IPS DF 6.9 (cell line): Measurements from ENCODE around the gene CD300LG.

Experiments
- DNase-seq: peaks from one replicate; pipeline ENCODE4 v3.0.0-alpha.2; 2013; ENCODE audit warnings: low read depth, low spot score
- H3K27ac ChIP-seq: one replicate; pipeline ENCODE4 v1.5.1; 2013; ENCODE audit warnings: low read length, control low read depth
- H3K27me3 ChIP-seq: 2 replicates; pipeline ENCODE4 v1.6.1; 2013; ENCODE audit warnings: mild to moderate bottlenecking, low read length; ENCODE audit not compliant: control insufficient read depth, insufficient read depth
- H3K36me3 ChIP-seq: 2 replicates; pipeline ENCODE4 v1.6.1; 2013; ENCODE audit warnings: low read length; ENCODE audit not compliant: control insufficient read depth, insufficient read depth
- H3K4me1 ChIP-seq: 2 replicates; pipeline ENCODE4 v1.6.1; 2013; ENCODE audit warnings: low read length; ENCODE audit not compliant: control insufficient read depth, insufficient read depth
- H3K4me3 ChIP-seq: 2 replicates; pipeline ENCODE4 v1.5.1; 2013; ENCODE audit warnings: mild to moderate bottlenecking, low read length
- H3K9me3 ChIP-seq: 2 replicates; pipeline ENCODE4 v1.6.1; 2013; ENCODE audit warnings: low read length, inconsistent platforms; ENCODE audit not compliant: control insufficient read depth, insufficient read depth
- WGBS: extraction: QIAGEN DNeasy Blood & Tissue Kit; methylation state at CpG from one replicate; pipeline ENCODE4 v1.1.7; 2013; ENCODE audit warnings: mixed read lengths, missing lambda C conversion rate; ENCODE audit not compliant: insufficient read length, insufficient coverage; 5-methylcytosine and 5-hydroxymethylcytosine counted together

The CD300LG gene

DNA sequence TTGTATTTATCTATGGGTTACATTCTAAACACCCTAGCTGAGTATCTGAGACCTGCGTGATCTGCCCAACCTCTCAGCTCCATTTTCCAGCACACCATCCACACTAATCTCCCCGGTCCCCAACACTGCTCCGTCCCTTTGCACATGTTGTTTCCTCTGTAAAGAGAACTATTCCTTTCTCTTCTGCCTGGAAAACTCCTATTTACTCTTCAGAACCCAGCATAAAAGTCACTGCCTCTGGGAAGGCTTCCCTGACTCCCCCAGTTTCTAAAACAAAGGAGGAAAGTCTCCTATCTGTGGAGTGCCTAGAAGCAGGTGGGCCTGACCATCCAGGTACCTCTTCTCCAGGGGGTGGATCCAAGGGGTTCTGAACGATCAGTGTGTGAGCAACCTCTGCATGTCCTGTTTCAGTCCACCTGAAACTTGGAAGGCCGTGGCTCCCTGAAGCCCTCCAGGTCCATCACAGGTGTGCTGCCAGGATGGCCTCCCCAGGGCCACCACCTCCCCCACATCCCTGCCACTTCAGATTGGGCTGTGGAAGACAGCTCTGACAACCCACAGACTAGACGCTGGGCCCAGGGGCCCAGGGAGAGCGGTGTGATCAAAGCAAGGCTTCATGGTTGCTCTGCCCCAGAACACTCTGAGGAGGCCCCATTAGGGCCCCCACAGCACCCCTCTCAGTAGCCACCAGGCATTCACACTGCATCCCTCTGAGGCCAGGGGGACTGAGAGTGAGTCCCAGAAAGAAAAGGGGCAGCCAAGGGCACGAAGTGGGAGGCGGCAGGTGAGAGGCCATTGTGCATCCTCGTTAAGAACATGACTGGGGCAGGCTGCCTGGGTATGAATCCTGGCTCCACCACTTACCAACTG lies 34.3 kb upstream of the CD300LG start:
- Histone ChIP-seq H3K4me3 (no peak overlapping the region), H3K9me3 (no peaks in the 10 kb centered on the region), H3K36me3 (no peaks in the 10 kb centered on the region; the same call in 1 of the 2 replicates), H3K27ac (no peak overlapping the region), H3K27me3 (no peaks in the 10 kb centered on the region), H3K4me1 (no peaks in the 10 kb centered on the region; the same call in 1 of the 2 replicates)
- no CpG with 5 or more reads among the region's 10 CpGs for WGBS
- no peak for DNase-seq

DNA sequence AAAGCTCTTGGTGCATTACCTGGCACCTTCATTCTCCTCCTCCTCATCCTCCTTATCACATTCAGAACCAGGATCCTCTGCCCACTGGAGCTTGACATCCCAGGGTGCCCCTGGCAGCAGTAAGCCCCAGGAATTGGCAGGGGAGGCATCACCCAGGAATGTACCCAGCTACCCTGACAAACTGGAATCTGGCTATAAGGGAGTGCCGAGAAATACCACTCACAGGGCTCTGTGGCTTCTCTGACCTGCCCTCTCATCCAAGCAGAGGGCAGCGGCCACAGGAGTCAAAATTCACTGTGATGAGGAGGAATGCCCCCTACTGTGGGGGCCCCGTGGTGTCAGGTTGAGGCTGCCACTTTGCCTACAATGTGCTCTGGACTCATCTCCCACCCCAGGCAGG lies 33.6 kb upstream of the CD300LG start:
- no CpG with 5 or more reads among the region's 3 CpGs for WGBS
- Histone ChIP-seq H3K27me3 (no peaks in the 10 kb centered on the region), H3K27ac (no peak overlapping the region), H3K36me3 (no peaks in the 10 kb centered on the region; the same call in 1 of the 2 replicates), H3K4me3 (no peak overlapping the region), H3K4me1 (no peaks in the 10 kb centered on the region; the same call in 1 of the 2 replicates), H3K9me3 (no peaks in the 10 kb centered on the region)
- no peak for DNase-seq

DNA sequence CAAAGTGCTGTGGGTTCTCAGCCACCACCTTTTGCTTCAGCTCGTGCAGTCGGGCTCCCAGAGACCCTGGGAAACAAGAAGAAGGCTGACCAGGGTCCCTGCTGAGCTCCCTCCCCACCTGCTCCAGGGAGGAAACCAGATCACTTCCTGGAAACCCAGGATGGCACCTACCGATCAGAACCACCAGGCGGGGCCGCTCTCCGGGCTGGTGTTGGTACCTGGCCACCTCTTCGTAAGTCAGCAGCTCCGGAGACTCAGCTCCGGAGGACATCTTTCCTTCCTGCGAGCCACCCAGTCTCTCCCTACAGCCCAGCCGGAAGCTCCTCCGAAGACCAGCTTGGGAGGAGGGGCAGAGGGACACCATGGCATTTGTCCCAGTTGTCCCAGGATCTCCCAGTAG lies 33.0 kb upstream of the CD300LG start:
- no peaks in the 10 kb centered on the region for H3K27me3 ChIP-seq
- H3K27ac ChIP-seq = no peak overlapping the region
- no peaks in the 10 kb centered on the region; the same call in 1 of the 2 replicates for H3K36me3 ChIP-seq
- no CpG with 5 or more reads among the region's 12 CpGs for WGBS
- H3K4me3 ChIP-seq = no peak overlapping the region
- H3K9me3 ChIP-seq = no peaks in the 10 kb centered on the region
- DNase-seq = no peak
- no peaks in the 10 kb centered on the region; the same call in 1 of the 2 replicates for H3K4me1 ChIP-seq

DNA sequence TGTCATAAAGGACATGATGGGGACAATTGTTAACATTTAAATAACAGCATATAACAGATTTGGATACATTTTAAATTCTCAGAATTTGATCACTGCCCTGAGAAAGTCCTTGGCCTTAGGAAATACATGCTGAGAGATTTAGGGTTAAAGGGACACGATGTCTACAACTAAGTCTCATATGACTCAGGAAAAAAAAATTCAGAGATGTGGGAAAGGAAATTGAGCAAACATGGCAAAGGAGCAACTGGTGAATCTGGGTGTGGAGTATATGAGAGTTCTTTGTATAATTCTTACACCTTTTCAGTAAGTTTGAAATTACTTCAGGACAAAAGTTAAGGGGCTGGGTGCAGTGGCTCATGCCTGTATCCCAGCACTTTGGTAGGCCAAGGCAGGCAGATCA lies 32.3 kb upstream of the CD300LG start:
- Histone ChIP-seq H3K36me3 (no peaks in the 10 kb centered on the region; the same call in 1 of the 2 replicates), H3K27me3 (no peaks in the 10 kb centered on the region), H3K27ac (no peak overlapping the region), H3K4me3 (no peak overlapping the region), H3K9me3 (no peaks in the 10 kb centered on the region), H3K4me1 (no peaks in the 10 kb centered on the region; the same call in 1 of the 2 replicates)
- no CpG with 5 or more reads among the region's 1 CpG for WGBS
- no peak for DNase-seq

DNA sequence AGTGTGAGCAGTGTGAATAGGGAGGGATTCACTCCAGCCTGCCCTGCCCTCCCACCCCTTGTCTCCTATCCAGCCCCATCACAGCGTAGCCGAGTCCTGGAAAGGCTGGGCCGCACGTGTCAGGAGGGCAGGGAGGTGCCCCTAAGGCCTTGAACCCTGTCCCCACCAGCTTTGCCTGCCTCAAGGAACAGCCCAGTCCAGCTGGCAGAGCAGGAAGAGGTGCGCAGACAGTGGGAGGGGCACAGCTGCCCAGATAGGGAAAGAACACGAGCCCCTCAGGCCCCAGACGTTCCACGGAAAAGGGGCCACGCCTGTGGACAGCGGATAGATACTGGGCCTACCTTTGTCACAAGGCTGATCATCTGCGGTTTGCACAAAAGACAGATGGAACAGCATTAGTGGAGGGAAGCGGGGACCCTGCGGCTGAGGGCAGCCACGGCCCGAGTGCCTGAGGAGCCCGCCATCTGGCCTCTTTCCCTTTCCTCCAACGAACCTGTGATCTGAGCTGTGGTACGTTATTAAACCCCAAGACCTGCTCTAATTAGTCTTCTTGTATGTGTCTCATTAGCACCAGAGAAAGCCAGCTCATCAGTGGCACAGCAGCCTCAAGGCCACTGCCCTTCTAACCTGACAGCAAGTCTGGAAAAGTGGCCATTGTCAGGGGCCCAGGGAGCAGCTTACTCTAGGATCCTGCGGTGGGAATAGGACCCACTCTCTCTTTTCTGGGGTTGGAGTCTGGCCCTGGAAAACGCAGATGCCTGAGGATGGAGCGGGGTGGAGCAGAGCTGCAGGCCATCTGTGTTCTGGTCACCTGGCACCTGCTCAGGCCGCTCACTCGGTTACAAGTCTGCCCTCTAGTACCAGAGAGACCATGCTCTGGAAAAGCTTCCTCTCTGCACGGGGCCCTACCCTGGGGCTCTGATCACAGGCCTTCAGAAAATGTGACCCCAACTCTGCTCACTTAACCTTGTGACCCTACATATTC lies 30.3 kb upstream of the CD300LG start:
- Histone ChIP-seq H3K9me3 (no peaks in the 10 kb centered on the region), H3K4me1 (no peaks in the 10 kb centered on the region; the same call in 1 of the 2 replicates), H3K36me3 (no peaks in the 10 kb centered on the region; the same call in 1 of the 2 replicates), H3K27me3 (no peaks in the 10 kb centered on the region), H3K27ac (no peak overlapping the region), H3K4me3 (no peak overlapping the region)
- no peak for DNase-seq
- WGBS = no CpG with 5 or more reads among the region's 24 CpGs

DNA sequence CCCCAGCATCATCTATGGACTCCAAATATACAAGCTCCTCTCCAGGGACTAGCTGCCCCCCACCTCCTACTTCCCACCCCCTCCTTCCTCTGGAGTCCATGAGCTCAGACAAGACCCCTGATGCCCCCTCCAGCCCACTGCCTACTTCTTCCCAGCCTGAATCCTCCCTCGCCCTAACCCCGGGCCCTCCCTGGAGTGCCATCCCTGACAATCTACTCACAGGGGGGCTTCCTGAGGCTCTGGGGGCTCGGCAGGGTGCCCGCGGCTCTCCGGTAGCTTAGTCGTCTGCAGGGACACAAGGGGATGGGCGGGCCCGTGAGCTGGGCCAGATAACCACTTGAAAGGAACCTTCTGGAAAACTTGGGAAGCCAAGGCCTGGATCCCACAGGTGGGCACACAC lies 29.1 kb upstream of the CD300LG start:
- no peak for DNase-seq
- WGBS = no CpG with 5 or more reads among the region's 9 CpGs
- Histone ChIP-seq H3K36me3 (no peaks in the 10 kb centered on the region; the same call in 1 of the 2 replicates), H3K27me3 (no peaks in the 10 kb centered on the region), H3K4me3 (no peak overlapping the region), H3K4me1 (no peaks in the 10 kb centered on the region; the same call in 1 of the 2 replicates), H3K27ac (no peak overlapping the region), H3K9me3 (no peaks in the 10 kb centered on the region)

DNA sequence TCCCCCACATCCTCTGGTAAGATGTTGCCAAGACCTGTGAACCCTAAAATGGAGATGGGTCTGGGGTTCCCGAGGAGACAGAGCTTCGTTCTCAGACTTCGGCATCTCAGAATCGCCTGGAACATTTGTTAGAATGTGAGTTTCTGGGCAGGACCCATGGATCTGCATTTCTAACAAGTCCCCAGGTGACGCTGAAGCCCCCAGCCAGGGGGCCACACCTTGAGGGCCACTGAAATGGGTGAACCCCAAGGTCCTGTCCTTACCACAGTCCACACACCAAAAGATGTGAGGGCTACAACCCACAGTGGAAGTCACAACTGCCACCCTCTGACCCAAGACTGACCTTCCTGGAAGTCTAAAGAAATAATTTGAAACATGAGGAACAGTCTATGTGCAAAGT lies 28.0 kb upstream of the CD300LG start:
- Histone ChIP-seq H3K4me3 (no peak overlapping the region), H3K27me3 (no peaks in the 10 kb centered on the region), H3K27ac (no peak overlapping the region), H3K4me1 (no peaks in the 10 kb centered on the region; the same call in 1 of the 2 replicates), H3K9me3 (no peaks in the 10 kb centered on the region), H3K36me3 (no peaks in the 10 kb centered on the region)
- no peak for DNase-seq
- WGBS = no CpG with 5 or more reads among the region's 5 CpGs

DNA sequence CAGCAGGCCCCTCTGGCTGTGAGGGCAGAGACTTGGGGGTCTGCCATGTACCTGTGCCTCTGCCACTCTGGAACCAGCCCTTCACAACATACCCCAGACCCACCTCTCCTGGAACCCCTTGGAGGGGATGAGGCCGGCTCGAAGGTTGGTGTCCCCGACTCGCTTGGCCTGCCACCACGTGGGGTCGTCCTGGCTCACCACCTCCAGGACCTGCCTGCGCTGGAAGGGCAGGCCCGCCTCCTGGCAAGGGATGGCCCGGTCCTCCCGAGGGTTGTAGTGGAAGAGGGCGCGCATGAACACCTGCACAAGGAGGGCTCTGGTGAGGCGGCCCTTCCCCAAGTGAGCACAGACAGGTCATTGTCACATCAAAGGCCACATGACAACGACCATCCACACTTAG lies 26.2 kb upstream of the CD300LG start:
- WGBS = no CpG with 5 or more reads among the region's 14 CpGs
- no peaks in the 10 kb centered on the region for H3K27me3 ChIP-seq
- DNase-seq = no peak
- no peaks in the 10 kb centered on the region for H3K9me3 ChIP-seq
- H3K36me3 ChIP-seq = 0 out of 2 replicates have a peak, but pooled peaks cover 2% of the 10 kb centered on the region
- H3K4me3 ChIP-seq = no peak overlapping the region
- H3K4me1 ChIP-seq = no peaks in the 10 kb centered on the region; the same call in 1 of the 2 replicates
- no peak overlapping the region for H3K27ac ChIP-seq

DNA sequence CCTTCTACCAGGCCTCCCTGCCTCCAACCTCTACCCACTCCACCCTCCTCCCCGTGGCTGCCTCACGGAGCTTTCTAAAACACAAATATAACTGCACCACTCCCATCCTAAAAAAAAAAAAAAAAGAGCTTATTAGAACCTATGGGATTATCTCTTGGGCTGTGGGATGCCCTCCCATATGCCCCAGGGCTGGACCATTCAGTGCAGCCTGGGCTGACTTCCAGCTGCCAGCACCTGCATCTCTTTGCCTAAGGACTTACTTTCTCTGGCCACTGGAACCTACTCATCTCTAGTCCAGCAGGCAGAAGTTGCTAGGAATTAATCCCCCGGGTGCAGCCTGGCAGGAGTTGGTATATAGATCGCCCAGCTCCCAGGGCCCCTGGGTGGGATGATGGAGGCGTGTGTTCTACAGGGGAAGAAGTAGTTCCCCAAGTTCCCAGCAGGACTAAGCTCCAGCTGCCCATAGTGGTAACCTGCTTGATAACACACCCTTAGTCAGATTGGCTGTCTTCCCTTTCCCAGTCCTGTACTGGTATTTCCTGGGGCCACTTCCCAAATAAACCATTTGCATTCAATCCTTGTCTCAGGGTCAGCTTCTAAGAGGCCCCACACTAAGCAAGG lies 24.3 kb upstream of the CD300LG start:
- H3K4me1 ChIP-seq = no peaks in the 10 kb centered on the region; the same call in 1 of the 2 replicates
- no peaks in the 10 kb centered on the region for H3K27me3 ChIP-seq
- no peak overlapping the region for H3K27ac ChIP-seq
- 0 out of 2 replicates have a peak, but pooled peaks cover 2% of the 10 kb centered on the region for H3K36me3 ChIP-seq
- WGBS = no CpG with 5 or more reads among the region's 5 CpGs
- no peaks in the 10 kb centered on the region for H3K9me3 ChIP-seq
- H3K4me3 ChIP-seq = no peak overlapping the region
- no peak for DNase-seq
